Renal cortex interstitium (tissue), 15 donors: ENCODE results near the gene KRTAP19-6. TPM values are rescaled to one million over a fixed set of nuclear protein-coding genes. Genes with fewer than 3 reads are reported as not detected.
"Not testable (repeated sequence)": the region's sequence is repeated elsewhere in the genome, so short reads cannot be mapped to it uniquely, and the experiment has no call there.

ENCODE experiments used
- DNase-seq, 11 donors: peaks; one replicate each; pipeline ENCODE4 v3.0.0-alpha.2; 2013; ENCODE audit warnings: low read depth in 9 of 11, low spot score in 4 of 11; ENCODE audit errors: extremely low read depth in 1 of 11
- long read RNA-seq, 16 experiments: transcript quantifications; one replicate each; lab custom pipeline, GENCODE V29; 2026
- polyA plus RNA-seq, 3 donors: library from polyadenylated mRNA; unstranded; fragments of 120-200 nt; gene quantifications; one replicate each; pipeline ENCODE4 v1.2.1, GENCODE V29; 2013; ENCODE audit not compliant: insufficient read length in 3 of 3

The KRTAP19-6 gene
- polyA plus RNA-seq, result not detected
- long read RNA-seq, donor 1, result 0 reads
- long read RNA-seq, donor 2, result 0 reads
- long read RNA-seq, donor 3, result 0 reads
- long read RNA-seq, donor 4, result 0 reads
- long read RNA-seq, donor 5, result 0 reads
- long read RNA-seq, donor 6, result 0 reads
- long read RNA-seq, donor 7, result 0 reads
- long read RNA-seq, donor 8, result 0 reads
- long read RNA-seq, donor 9, result 0 reads
- long read RNA-seq, donor 10, result 0 reads
- long read RNA-seq, donor 11, result 0 reads
- long read RNA-seq, donor 12, result 0 reads
- long read RNA-seq, donor 13, result 0 reads
- long read RNA-seq, donor 14, result 0 reads
- long read RNA-seq, donor 15, result 0 reads
- long read RNA-seq, donor 16, result 0 reads

GRCh38 chr21:30541764-30542163, at the start of gene KRTAP19-6:
KRTAP19-6 (minus strand) TSS chr21:30541864; CDS start chr21:30541833, 31 bp downstream.
- DNase-seq, result no peak

DNA sequence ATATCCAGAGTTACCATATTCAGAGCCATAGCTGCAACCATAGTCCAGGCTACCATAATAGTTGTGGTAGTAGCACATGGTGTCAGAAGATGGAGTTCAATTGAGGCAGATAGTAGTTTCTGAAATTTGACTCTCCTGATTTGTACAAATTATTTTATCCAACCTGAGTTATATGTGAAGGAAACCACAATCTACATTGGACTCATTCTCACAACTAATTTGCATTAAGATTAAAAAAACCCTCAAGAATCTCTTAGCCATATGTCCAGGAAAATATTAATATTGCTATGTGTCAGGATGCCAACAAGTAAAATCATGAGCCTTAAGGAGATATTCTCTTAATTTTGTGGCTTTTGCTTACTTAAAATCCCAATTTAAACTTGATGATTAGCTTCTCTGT, 48.6 kb upstream of the KRTAP19-6 start, which contains the start of gene KRTAP22-2:
Gene KRTAP22-2 (minus strand): TSS at position 101 of the 400 bp plus-strand sequence.
- no peak for DNase-seq

- no peak for DNase-seq
Measured at GRCh38 chr21:30582870-30583269, 41.2 kb upstream of the KRTAP19-6 start.

GRCh38 chr21:30580132-30580531, 38.5 kb upstream of the KRTAP19-6 start:
- no peak for DNase-seq

GRCh38 chr21:30579346-30579745, 37.7 kb upstream of the KRTAP19-6 start:
- no peak for DNase-seq

DNA sequence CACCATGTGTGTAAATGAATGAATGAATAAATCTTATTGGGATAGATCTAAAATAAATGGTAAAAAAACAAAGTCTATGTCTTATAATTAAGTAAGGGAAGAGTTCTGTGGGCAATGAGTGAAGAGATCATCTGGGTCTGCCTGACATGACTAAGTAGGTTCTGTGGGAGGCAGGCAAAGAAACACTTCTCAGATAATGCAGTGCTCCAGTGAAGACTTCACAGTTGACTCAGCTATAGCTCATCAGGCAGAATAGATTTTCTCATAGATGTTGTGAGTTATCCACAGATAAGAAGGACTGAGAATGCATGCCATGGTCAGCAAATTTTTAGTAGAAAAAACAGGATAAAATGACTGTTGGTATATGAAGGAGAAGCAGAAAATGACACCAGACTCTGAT, 36.1 kb upstream of the KRTAP19-6 start:
- no peak for DNase-seq

- DNase-seq, result no peak
Measured at GRCh38 chr21:30567617-30568016, 26.0 kb upstream of the KRTAP19-6 start.

- DNase-seq, result no peak
Measured at GRCh38 chr21:30563630-30564029, 22.0 kb upstream of the KRTAP19-6 start.

DNA sequence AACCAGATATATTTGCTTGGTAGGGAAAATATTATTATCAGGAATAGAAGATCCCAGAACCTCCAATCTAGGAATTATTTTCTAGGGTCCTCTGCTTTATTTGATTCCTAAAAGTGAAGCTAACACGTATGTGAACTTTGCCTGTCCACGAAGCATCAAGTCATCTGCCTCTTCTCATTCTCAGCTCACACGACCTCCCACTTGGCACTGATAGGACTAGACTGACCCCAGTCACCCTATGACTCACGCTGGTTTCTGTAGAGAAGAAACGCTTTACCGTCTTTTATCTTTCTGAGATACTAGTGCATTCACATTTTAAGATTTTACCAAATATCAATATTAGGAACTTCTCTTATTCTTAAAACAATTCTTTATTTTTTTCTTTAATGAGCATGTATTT, 21.4 kb upstream of the KRTAP19-6 start:
- DNase-seq, result no peak

DNA sequence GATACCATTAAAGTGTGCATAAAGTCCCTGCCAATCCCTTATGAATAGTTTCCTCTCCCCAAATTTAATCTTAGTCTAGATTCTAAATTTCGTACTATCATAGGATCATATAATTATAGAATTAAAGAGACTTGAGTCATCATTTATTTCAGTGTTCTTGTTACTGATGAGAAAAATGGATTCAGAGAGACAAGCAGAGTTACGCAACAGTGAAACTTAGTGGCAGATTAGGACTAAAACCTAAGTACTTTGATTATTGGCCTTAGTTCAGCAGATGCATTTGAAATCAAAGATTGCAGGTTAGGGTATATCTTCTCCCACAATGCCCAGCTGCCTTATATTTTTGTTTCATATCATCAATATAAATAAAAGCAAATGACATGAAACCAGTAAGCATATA, 20.3 kb upstream of the KRTAP19-6 start:
- DNase-seq, result no peak

- DNase-seq, result no peak
Measured at GRCh38 chr21:30561264-30561895, 19.7 kb upstream of the KRTAP19-6 start, which contains the start of gene KRTAP19-7. KRTAP19-7 (minus strand) TSS chr21:30561314; CDS start chr21:30561289, 25 bp downstream.

DNA sequence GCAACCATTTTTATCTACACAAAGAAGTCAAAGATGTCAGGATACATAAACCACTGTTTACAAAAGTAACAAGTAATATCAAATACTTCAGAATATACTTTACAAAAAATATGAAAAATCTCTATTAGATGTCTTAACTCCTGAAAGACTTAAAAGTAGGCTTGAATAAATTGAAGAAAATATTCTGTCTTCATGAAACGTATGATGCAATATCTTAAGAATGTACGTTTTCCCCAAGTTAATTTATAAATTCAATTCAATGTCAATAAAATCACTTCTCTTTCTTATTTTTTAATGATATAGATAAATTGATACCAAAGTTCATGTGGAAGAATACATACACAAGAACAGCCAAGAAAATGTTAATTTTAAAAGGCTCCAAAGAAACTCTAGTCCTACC, 13.4 kb upstream of the KRTAP19-6 start:
- no peak for DNase-seq

- no peak for DNase-seq
Measured at GRCh38 chr21:30552782-30553181, 11.1 kb upstream of the KRTAP19-6 start.

GRCh38 chr21:30518876-30519275, 22.8 kb downstream of the KRTAP19-6 start:
- DNase-seq, result peak in 3 of 11 donors; percentile 1 to 2 (median 2)

GRCh38 chr21:30515681-30516080, 26.0 kb downstream of the KRTAP19-6 start:
- DNase-seq, result no peak

- not testable (repeated sequence) for DNase-seq
Measured at GRCh38 chr21:30505621-30506205, 36.0 kb downstream of the KRTAP19-6 start.

GRCh38 chr21:30502041-30502440, 39.6 kb downstream of the KRTAP19-6 start, which contains the start of gene KRTAP19-5:
KRTAP19-5 (minus strand) TSS chr21:30502141; CDS start chr21:30502090, 51 bp downstream.
- DNase-seq, result no peak

DNA sequence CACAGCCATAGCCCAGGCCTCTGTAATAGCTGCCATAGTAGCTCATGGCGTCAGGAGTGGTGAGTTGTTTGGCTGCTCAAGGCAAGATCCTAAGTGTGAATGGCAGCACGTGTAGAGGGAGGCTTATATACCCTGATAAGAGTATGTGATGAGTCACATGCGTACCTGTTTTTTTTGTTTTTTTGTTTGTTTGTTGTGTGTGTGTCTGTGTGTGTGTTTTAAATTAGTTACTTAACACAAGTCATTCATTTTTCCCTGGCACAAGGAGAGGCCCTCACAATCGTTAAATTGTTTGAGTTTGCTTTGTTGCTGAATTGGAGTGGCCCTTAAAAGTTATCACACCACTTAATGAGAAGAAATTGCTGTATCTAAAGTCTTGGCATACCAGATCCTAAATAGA, 44.6 kb downstream of the KRTAP19-6 start, which contains the start of gene KRTAP19-4:
Gene KRTAP19-4 (minus strand): TSS at position 101 of the 400 bp plus-strand sequence. CDS start 55 bp downstream, at position 46.
- no peak for DNase-seq

- DNase-seq, result no peak
Measured at GRCh38 chr21:30491963-30492428, 49.7 kb downstream of the KRTAP19-6 start, which contains the start of gene KRTAP19-3. KRTAP19-3 (minus strand) TSS chr21:30492013; CDS start chr21:30491957, 56 bp downstream.
